HL-60 (cell line): ENCODE measurements around the gene GPATCH8.

Experiments
- DNase-seq, 2 experiments: peaks; one replicate each; pipeline ENCODE4 v3.0.0-alpha.2; 2010 to 2020; ENCODE audit warnings: low read depth in 1 of 2, low spot score in 1 of 2
- H3K27ac ChIP-seq: fragments of 250-450 bp; sonication (Bioruptor Pico); replicated peaks from 2 replicates; pipeline ENCODE4 v1.5.1; 2020; ENCODE audit warnings: mild to moderate bottlenecking, moderate library complexity
- H3K27me3 ChIP-seq: fragments of 250-450 bp; sonication (Bioruptor Pico); 2 replicates; pipeline ENCODE4 v1.5.1; 2021; ENCODE audit warnings: mild to moderate bottlenecking, moderate library complexity; ENCODE audit not compliant: insufficient read depth, poor library complexity, severe bottlenecking
- H3K4me3 ChIP-seq: replicated peaks from 2 replicates; pipeline ENCODE4 v1.5.1; 2011; ENCODE audit warnings: mild to moderate bottlenecking, control low read depth, low read length; ENCODE audit not compliant: insufficient read depth
- CTCF ChIP-seq: IDR thresholded peaks from one replicate; pipeline ENCODE4 v1.5.1; 2011; ENCODE audit warnings: low read length, control low read depth, inconsistent platforms; ENCODE audit not compliant: insufficient read depth
- GABPA ChIP-seq: IDR thresholded peaks from 2 replicates; pipeline ENCODE4 v1.6.1; 2012; ENCODE audit warnings: low read depth
- POLR2AphosphoS5 ChIP-seq: IDR thresholded peaks from 2 replicates; pipeline ENCODE4 v1.6.1; 2012; ENCODE audit warnings: low read depth
- REST ChIP-seq: IDR thresholded peaks from 2 replicates; pipeline ENCODE4 v1.6.1; 2012; ENCODE audit warnings: low read depth; ENCODE audit not compliant: insufficient replicate concordance
- SPI1 ChIP-seq: IDR thresholded peaks from 2 replicates; pipeline ENCODE4 v1.6.1; 2012; ENCODE audit warnings: low read depth, mild to moderate bottlenecking, borderline replicate concordance

Gene GPATCH8

GRCh38 chr17:44384281-44384822 lies 118.9 kb downstream of the GPATCH8 start:
- Histone ChIP-seq H3K27ac (no peak overlapping the region), H3K4me3 (no peak overlapping the region), H3K27me3 (no peaks in the 10 kb centered on the region)
- no peak for TF ChIP-seq GABPA
- no peak for TF ChIP-seq REST
- TF ChIP-seq SPI1: no peak
- no peak for DNase-seq

GRCh38 chr17:44383861-44384260 lies 119.3 kb downstream of the GPATCH8 start:
- DNase-seq: no peak
- Histone ChIP-seq H3K27ac (no peak overlapping the region), H3K4me3 (no peak overlapping the region), H3K27me3 (no peaks in the 10 kb centered on the region)
- TF ChIP-seq CTCF: no peak
- TF ChIP-seq REST: no peak

GRCh38 chr17:44383363-44383762 lies 119.8 kb downstream of the GPATCH8 start:
- Histone ChIP-seq H3K27ac (no peak overlapping the region), H3K4me3 (no peak overlapping the region), H3K27me3 (no peaks in the 10 kb centered on the region)
- no peak for TF ChIP-seq POLR2AphosphoS5
- TF ChIP-seq GABPA: no peak
- no peak for TF ChIP-seq SPI1
- TF ChIP-seq REST: no peak
- no peak for TF ChIP-seq CTCF
- DNase-seq: no peak

- Histone ChIP-seq H3K27me3 (no peaks in the 10 kb centered on the region), H3K4me3 (no peak overlapping the region), H3K27ac (no peak overlapping the region)
- DNase-seq: no peak
- TF ChIP-seq REST (no peak), GABPA (no peak)
These were observed 120.3 kb downstream of the GPATCH8 start for GRCh38 chr17:44382917-44383316.
